WERI-Rb-1 (cell line): ENCODE results near the gene BECN2.

Source experiments
- DNase-seq: peaks from one replicate; pipeline ENCODE4 v3.0.0-alpha.2; 2020
- H3K27ac ChIP-seq: fragments of 250-450 bp; sonication (Bioruptor Pico); 2 replicates; pipeline ENCODE4 v1.5.1; 2020; ENCODE audit warnings: mild to moderate bottlenecking, moderate library complexity
- H3K27me3 ChIP-seq: fragments of 250-450 bp; sonication (Bioruptor Pico); 2 replicates; pipeline ENCODE4 v1.5.1; 2021; ENCODE audit warnings: mild to moderate bottlenecking, low read depth, moderate library complexity; ENCODE audit not compliant: insufficient read depth, severe bottlenecking
- H3K36me3 ChIP-seq: fragments of 250-450 bp; sonication (Bioruptor Pico); 2 replicates; pipeline ENCODE4 v1.5.1; 2020; ENCODE audit warnings: mild to moderate bottlenecking, moderate library complexity
- H3K4me3 ChIP-seq: 2 replicates; pipeline ENCODE4 v1.5.1; 2011; ENCODE audit warnings: low read depth, mild to moderate bottlenecking, control low read depth, low read length
- H3K9me3 ChIP-seq: fragments of 250-450 bp; sonication (Bioruptor Pico); 2 replicates; pipeline ENCODE4 v1.5.1; 2021; ENCODE audit warnings: mild to moderate bottlenecking, moderate library complexity; ENCODE audit not compliant: severe bottlenecking
- TF ChIP-seq, protein P1 (sequence below): IDR thresholded peaks from 2 replicates; pipeline ENCODE4 v1.5.1; 2011; ENCODE audit warnings: low read depth, mild to moderate bottlenecking, control low read depth, inconsistent platforms, low read length

The BECN2 gene

DNA sequence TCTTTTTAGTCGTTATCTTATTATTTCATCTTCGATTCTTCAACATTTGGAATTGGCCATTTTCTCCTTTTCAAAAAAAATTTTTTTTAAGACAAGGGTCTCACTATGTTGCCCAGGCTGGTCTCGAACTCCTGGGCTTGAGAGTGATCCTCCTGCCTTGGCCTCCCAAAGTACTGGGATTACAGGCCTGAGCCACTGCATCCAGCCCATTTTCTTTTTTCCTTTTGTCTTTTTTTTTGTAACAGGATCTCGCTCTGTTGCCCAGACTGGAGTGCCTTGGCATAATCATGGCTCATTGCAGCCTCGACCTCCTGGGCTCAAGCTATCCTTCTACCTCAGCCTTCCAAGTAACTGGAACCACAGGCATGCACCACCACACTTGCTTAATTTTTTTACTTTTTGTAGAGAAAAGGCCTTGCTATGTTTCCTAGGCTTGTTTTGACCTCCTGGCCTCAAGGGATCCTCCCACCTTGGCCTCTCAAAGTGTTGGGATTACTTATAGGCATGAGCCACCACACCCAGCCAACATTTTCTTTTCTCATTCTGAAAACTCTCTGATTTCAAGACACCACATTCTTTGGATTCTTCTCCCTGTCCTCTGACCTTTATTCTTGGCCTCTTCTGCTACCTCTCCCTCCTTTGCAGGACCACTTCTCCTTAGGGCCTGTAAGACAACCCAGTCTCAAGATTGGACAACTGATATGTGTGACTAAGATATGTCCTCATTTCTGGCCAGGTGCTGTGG lies 47.4 kb downstream of the BECN2 start:
- DNase-seq, result no peak
- H3K4me3 ChIP-seq, result no peak overlapping the region
- no peaks in the 10 kb centered on the region for H3K27me3 ChIP-seq
- TF ChIP-seq, protein P1, sequence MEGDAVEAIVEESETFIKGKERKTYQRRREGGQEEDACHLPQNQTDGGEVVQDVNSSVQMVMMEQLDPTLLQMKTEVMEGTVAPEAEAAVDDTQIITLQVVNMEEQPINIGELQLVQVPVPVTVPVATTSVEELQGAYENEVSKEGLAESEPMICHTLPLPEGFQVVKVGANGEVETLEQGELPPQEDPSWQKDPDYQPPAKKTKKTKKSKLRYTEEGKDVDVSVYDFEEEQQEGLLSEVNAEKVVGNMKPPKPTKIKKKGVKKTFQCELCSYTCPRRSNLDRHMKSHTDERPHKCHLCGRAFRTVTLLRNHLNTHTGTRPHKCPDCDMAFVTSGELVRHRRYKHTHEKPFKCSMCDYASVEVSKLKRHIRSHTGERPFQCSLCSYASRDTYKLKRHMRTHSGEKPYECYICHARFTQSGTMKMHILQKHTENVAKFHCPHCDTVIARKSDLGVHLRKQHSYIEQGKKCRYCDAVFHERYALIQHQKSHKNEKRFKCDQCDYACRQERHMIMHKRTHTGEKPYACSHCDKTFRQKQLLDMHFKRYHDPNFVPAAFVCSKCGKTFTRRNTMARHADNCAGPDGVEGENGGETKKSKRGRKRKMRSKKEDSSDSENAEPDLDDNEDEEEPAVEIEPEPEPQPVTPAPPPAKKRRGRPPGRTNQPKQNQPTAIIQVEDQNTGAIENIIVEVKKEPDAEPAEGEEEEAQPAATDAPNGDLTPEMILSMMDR, result no peak
- H3K36me3 ChIP-seq, result no peaks in the 10 kb centered on the region
- H3K9me3 ChIP-seq, result no peaks in the 10 kb centered on the region
- no peak overlapping the region for H3K27ac ChIP-seq

- Histone ChIP-seq H3K27ac (no peak overlapping the region), H3K36me3 (no peaks in the 10 kb centered on the region), H3K27me3 (no peaks in the 10 kb centered on the region), H3K9me3 (no peaks in the 10 kb centered on the region), H3K4me3 (no peak overlapping the region)
- TF ChIP-seq, protein P1, result no peak
- no peak for DNase-seq
Observed at GRCh38 chr1:242005866-242006535, 48.4 kb downstream of the BECN2 start.

GRCh38 chr1:242006976-242007375 lies 49.4 kb downstream of the BECN2 start:
- DNase-seq, result no peak
- H3K27ac ChIP-seq, result no peak overlapping the region
- no peaks in the 10 kb centered on the region for H3K27me3 ChIP-seq
- no peaks in the 10 kb centered on the region for H3K9me3 ChIP-seq
- H3K4me3 ChIP-seq, result no peak overlapping the region
- H3K36me3 ChIP-seq, result no peaks in the 10 kb centered on the region
- TF ChIP-seq, protein P1, result no peak
